ENCODE data around the gene FCSK. TPM values are rescaled to one million over a fixed set of nuclear protein-coding genes. Genes with fewer than 3 reads are reported as not detected.

Gene FCSK
- total and polyA plus RNA-seq, 2 of the 13 experiments (the other 11 are each of a cell fraction or from before 2014, with no cell fraction given), result 9.1 to 19.2 TPM

DNA sequence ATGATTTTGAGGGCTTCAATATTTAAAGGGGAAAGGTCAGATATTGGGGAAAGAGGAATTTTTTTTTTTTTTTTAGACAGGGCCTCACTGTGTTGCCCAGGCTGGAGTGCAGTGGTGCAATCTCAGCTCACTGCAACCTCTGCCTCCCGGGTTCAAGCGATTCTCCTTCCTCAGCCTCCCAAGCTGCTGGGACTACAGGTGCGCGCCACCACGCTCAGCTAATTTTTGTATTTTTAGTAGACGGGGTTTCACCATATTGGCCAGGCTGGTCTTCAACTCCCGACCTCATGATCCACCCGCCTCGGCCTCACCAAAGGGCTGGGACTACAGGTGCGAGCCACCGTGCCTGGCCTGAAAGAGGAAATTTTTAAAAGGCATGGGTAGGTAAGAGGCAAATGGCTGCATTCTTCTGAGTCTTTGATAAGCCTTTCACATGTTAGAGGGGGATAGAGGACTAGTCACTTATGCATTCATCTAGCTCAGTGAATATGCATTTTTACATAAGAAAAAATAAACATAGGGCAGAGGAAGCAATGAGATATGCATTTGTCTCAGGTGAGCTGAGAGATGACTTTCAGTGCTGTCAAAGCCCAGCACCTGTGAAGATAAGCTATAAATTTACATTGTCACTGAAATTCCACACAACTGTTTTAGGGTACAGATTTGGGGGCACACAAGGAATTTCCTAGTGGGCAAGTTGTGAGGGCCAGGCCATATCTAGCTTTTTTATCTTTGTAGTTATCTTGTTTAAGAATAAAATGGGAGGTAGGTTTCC is 1.1 kb upstream of the FCSK start (continued):
- TF ChIP-seq ZNF121 (CRISPR knock-in tag; IDR thresholded peaks at IDR 0.05), result peak; percentile 53; the same call in 1 of the 2 replicates
- no peak for TF ChIP-seq TFDP2 (CRISPR knock-in tag; IDR thresholded peaks at IDR 0.05)
- no peak for TF ChIP-seq CAMTA2 (CRISPR knock-in tag; IDR thresholded peaks at IDR 0.05; ENCODE audit: borderline replicate concordance)
- TF ChIP-seq SNAPC4 (CRISPR knock-in tag; IDR thresholded peaks at IDR 0.05), result peak; percentile 82; the same call in 1 of the 2 replicates
- TF ChIP-seq ZNF687 (CRISPR knock-in tag; IDR thresholded peaks at IDR 0.05), result 0 out of 2 replicates have a peak, but pooled peaks have one; percentile 12
- 0 out of 2 replicates have a peak, but pooled peaks have one; percentile 11 for TF ChIP-seq TGIF2 (CRISPR knock-in tag; IDR thresholded peaks at IDR 0.05)
- 0 out of 2 replicates have a peak, but pooled peaks have one; percentile 3 for TF ChIP-seq RNF219 (CRISPR knock-in tag; IDR thresholded peaks at IDR 0.05)

Measured in HepG2 (cell line).